Measurements from ENCODE around the gene PCDH8. TPM values are rescaled to one million over a fixed set of nuclear protein-coding genes. Genes with fewer than 3 reads are reported as not detected.

PCDH8 gene
- total and polyA plus RNA-seq, 2 donors (not counting 1 experiment from before 2014, with no cell fraction given), result not detected

DNA sequence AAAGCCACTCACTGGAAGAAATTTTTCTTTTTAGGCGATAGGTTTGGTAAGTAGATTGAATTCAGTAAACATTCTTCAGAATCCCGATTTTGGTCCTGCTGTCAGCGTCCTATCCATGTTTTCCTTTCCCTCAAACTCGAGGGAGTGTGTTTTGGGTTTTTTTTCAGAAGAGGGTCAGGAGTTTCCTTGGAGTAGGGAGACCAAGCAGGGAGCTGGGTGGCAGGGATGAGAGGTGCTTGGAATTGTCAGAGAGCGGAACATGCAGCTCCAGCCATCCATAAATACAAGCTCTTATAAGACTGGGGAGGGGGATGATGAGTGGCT, 1.6 kb upstream of the PCDH8 start:
- Histone ChIP-seq H3K27ac (ENCODE audit: insufficient read depth, low read length) (no peak overlapping the region), H3K27me3 (ENCODE audit: control insufficient read depth, insufficient read depth, low read length) (peaks cover 37% of the 10 kb centered on the region), H3K4me2 (ENCODE audit: extremely low read depth, insufficient read depth, low read length) (no peak overlapping the region), H3K9ac (ENCODE audit: insufficient read depth, low read length) (no peak overlapping the region), H3K4me1 (ENCODE audit: control insufficient read depth, extremely low read depth, insufficient read depth, low read length) (no peaks in the 10 kb centered on the region), H3K36me3 (ENCODE audit: control insufficient read depth, insufficient read depth, low read length) (no peaks in the 10 kb centered on the region), H2AFZ (ENCODE audit: low read length) (no peak overlapping the region), H3K9me3 (ENCODE audit: control insufficient read depth, insufficient read depth, low read depth, low read length) (no peaks in the 10 kb centered on the region), H4K20me1 (ENCODE audit: control insufficient read depth, extremely low read depth, insufficient read depth, low read length) (no peaks in the 10 kb centered on the region), H3K79me2 (ENCODE audit: control insufficient read depth, insufficient read depth, low read length) (no peaks in the 10 kb centered on the region), H3K4me3 (replicated peaks in 1 of 4; ENCODE audit: control extremely low read depth in 1 of 4, insufficient read depth in 1 of 4, low read depth in 3 of 4, low read length in 4 of 4) (no peak overlapping the region)
- no peak for TF ChIP-seq EZH2 (IDR thresholded peaks at IDR 0.05; ENCODE audit: low read length, missing control alignments)
- TF ChIP-seq, protein P1, sequence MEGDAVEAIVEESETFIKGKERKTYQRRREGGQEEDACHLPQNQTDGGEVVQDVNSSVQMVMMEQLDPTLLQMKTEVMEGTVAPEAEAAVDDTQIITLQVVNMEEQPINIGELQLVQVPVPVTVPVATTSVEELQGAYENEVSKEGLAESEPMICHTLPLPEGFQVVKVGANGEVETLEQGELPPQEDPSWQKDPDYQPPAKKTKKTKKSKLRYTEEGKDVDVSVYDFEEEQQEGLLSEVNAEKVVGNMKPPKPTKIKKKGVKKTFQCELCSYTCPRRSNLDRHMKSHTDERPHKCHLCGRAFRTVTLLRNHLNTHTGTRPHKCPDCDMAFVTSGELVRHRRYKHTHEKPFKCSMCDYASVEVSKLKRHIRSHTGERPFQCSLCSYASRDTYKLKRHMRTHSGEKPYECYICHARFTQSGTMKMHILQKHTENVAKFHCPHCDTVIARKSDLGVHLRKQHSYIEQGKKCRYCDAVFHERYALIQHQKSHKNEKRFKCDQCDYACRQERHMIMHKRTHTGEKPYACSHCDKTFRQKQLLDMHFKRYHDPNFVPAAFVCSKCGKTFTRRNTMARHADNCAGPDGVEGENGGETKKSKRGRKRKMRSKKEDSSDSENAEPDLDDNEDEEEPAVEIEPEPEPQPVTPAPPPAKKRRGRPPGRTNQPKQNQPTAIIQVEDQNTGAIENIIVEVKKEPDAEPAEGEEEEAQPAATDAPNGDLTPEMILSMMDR (conservative IDR thresholded peaks at IDR 0.05 in 1 of 2, IDR thresholded peaks at IDR 0.05 in 1 of 2; ENCODE audit: low read depth in 1 of 2, low read length in 2 of 2), result no peak
- DNase-seq (ENCODE audit: low read depth in 2 of 2), result no peak

DNA sequence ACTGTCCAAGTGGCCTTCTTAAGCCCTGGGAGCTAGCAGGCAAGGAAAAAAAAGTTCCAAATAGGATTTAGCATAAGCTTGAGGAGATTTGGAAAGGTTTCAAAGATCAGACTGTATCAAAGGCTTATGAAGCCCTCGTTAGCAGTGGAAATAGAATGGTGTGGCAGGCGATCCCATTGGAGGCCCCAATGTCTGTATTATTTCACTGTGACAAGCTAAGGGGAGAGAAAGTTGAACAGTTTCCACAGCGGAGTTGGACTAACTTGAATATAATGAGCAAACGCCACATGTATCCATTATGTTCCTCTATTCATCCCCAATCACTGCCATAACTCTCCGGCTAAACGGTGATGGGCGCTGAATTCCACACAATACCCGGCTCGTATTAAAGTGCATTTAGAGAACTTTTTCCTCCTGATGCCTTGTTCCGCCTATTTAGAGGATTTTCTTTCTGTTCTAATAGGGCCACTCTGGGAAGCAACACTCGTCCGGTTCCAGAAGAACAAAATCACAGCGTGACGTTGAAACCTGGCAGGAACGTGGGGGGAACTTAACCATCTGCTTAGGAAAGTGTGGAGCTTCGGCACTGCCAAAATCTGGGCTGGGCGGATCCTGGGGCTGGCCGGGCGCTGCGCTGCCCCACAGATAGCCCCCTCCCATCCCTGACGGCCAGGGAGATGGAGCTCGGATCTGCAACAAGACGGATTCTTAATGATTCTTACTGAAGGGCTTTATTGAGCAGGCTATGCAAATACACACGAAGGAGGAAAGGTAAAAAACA, 1.0 kb upstream of the PCDH8 start:
- Histone ChIP-seq H3K9me3 (ENCODE audit: control insufficient read depth, insufficient read depth, low read depth, low read length) (no peaks in the 10 kb centered on the region), H3K36me3 (ENCODE audit: control insufficient read depth, insufficient read depth, low read length) (no peaks in the 10 kb centered on the region), H3K4me3 (replicated peaks in 1 of 4; ENCODE audit: control extremely low read depth in 1 of 4, insufficient read depth in 1 of 4, low read depth in 3 of 4, low read length in 4 of 4) (no peak overlapping the region), H3K4me2 (ENCODE audit: extremely low read depth, insufficient read depth, low read length) (no peak overlapping the region), H2AFZ (ENCODE audit: low read length) (no peak overlapping the region), H3K27ac (ENCODE audit: insufficient read depth, low read length) (no peak overlapping the region), H3K27me3 (ENCODE audit: control insufficient read depth, insufficient read depth, low read length) (peaks cover 37% of the 10 kb centered on the region), H3K4me1 (ENCODE audit: control insufficient read depth, extremely low read depth, insufficient read depth, low read length) (no peaks in the 10 kb centered on the region), H4K20me1 (ENCODE audit: control insufficient read depth, extremely low read depth, insufficient read depth, low read length) (no peaks in the 10 kb centered on the region), H3K79me2 (ENCODE audit: control insufficient read depth, insufficient read depth, low read length) (no peaks in the 10 kb centered on the region), H3K9ac (ENCODE audit: insufficient read depth, low read length) (no peak overlapping the region)
- DNase-seq (ENCODE audit: low read depth in 2 of 2), result no peak
- no peak for TF ChIP-seq EZH2 (IDR thresholded peaks at IDR 0.05; ENCODE audit: low read length, missing control alignments)
- TF ChIP-seq, protein P1 (conservative IDR thresholded peaks at IDR 0.05 in 1 of 2, IDR thresholded peaks at IDR 0.05 in 1 of 2; ENCODE audit: low read depth in 1 of 2, low read length in 2 of 2), result no peak

DNA sequence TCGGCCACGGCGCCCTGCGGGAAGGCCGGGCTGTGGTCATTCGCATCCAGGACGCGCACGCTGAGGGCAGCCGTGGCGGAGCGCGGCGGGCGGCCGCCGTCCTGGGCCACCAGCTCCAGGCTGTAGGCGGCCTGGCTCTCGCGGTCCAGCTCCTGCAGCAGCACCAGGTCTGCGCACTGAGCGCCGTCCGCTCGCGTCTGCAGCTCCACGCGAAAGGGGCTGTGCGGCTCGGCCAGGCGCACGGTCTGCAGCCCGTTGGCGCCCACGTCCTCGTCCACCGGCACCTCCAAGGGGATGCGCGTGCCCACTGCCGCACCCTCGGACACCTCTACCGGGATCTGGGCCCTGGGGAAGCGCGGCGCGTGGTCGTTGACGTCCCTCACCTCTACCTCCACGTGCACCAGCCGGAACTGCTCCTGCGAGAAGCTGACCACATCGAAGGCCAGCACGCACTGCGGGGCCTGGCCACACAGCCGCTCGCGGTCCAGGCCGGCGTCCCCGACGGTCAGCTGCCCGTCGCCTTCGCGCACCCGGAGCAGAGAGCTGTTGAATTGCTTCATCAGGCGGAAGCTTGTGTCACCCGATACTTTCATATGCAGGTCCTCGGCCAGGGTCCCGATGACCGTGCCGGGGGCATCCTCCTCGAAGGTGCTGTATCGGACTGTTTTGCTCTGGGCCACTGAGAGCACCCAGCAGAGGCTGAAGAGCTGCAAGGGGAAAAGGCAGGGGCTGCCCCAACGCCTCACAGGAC, 583 bp downstream of the PCDH8 start:
- H3K4me1 ChIP-seq (ENCODE audit: control insufficient read depth, extremely low read depth, insufficient read depth, low read length), result no peaks in the 10 kb centered on the region
- H2AFZ ChIP-seq (ENCODE audit: low read length), result no peak overlapping the region
- no peak overlapping the region for H3K9ac ChIP-seq (ENCODE audit: insufficient read depth, low read length)
- no peak overlapping the region for H3K4me2 ChIP-seq (ENCODE audit: extremely low read depth, insufficient read depth, low read length)
- H3K9me3 ChIP-seq (ENCODE audit: control insufficient read depth, insufficient read depth, low read depth, low read length), result no peaks in the 10 kb centered on the region
- H4K20me1 ChIP-seq (ENCODE audit: control insufficient read depth, extremely low read depth, insufficient read depth, low read length), result no peaks in the 10 kb centered on the region
- no peak overlapping the region for H3K27ac ChIP-seq (ENCODE audit: insufficient read depth, low read length)
- TF ChIP-seq EZH2 (IDR thresholded peaks at IDR 0.05; ENCODE audit: low read length, missing control alignments), result no peak
- TF ChIP-seq, protein P1 (conservative IDR thresholded peaks at IDR 0.05 in 1 of 2, IDR thresholded peaks at IDR 0.05 in 1 of 2; ENCODE audit: low read depth in 1 of 2, low read length in 2 of 2), result no peak
- DNase-seq (ENCODE audit: low read depth in 2 of 2), result no peak
- H3K36me3 ChIP-seq (ENCODE audit: control insufficient read depth, insufficient read depth, low read length), result no peaks in the 10 kb centered on the region
- peaks cover 37% of the 10 kb centered on the region for H3K27me3 ChIP-seq (ENCODE audit: control insufficient read depth, insufficient read depth, low read length)
- H3K4me3 ChIP-seq (replicated peaks in 1 of 4; ENCODE audit: control extremely low read depth in 1 of 4, insufficient read depth in 1 of 4, low read depth in 3 of 4, low read length in 4 of 4), result no peak overlapping the region
- H3K79me2 ChIP-seq (ENCODE audit: control insufficient read depth, insufficient read depth, low read length), result no peaks in the 10 kb centered on the region
